ENCODE measurements around the gene RNF130. TPM values are rescaled to one million over a fixed set of nuclear protein-coding genes. Genes with fewer than 3 reads are reported as not detected.

RNF130 gene
- total and polyA plus RNA-seq, 2 experiments from 2014 or later = 69.6 to 83.0 TPM

GRCh38 chr5:180052211-180052818 is 19.2 kb downstream of the RNF130 start:
- Histone ChIP-seq H3K27ac (no peak overlapping the region), H3K9me3 (ENCODE audit: low read depth) (no peaks in the 10 kb centered on the region), H3K36me3 (no peaks in the 10 kb centered on the region), H3K27me3 (no peaks in the 10 kb centered on the region), H3K4me1 (ENCODE audit: low read depth) (peaks cover 41% of the 10 kb centered on the region), H3K4me3 (no peak overlapping the region)
- DNase-seq (ENCODE audit: low read depth in 1 of 2, low spot score in 1 of 2) = no peak
- no peak for TF ChIP-seq CTCF (IDR thresholded peaks at IDR 0.05; ENCODE audit: low read depth, low read length)

- TF ChIP-seq CTCF (IDR thresholded peaks at IDR 0.05; ENCODE audit: low read depth, low read length) = no peak
- Histone ChIP-seq H3K9me3 (ENCODE audit: low read depth) (no peaks in the 10 kb centered on the region), H3K27ac (peak overlapping the region; percentile 50), H3K27me3 (no peaks in the 10 kb centered on the region), H3K4me3 (no peak overlapping the region), H3K4me1 (ENCODE audit: low read depth) (peaks cover 41% of the 10 kb centered on the region), H3K36me3 (no peaks in the 10 kb centered on the region)
- DNase-seq (ENCODE audit: low read depth in 1 of 2, low spot score in 1 of 2) = no peak
Measured at GRCh38 chr5:180050121-180050940, 21.2 kb downstream of the RNF130 start.

- H3K27me3 ChIP-seq = no peaks in the 10 kb centered on the region
- peaks cover 37% of the 10 kb centered on the region for H3K4me1 ChIP-seq (ENCODE audit: low read depth)
- DNase-seq (ENCODE audit: low read depth in 1 of 2, low spot score in 1 of 2) = peak in 1 of 2 donors; percentile 76
- no peak for TF ChIP-seq CTCF (IDR thresholded peaks at IDR 0.05; ENCODE audit: low read depth, low read length)
- no peak overlapping the region for H3K4me3 ChIP-seq
- H3K9me3 ChIP-seq (ENCODE audit: low read depth) = no peaks in the 10 kb centered on the region
- peak overlapping the region; percentile 50 for H3K27ac ChIP-seq
- no peaks in the 10 kb centered on the region for H3K36me3 ChIP-seq
Measured at GRCh38 chr5:180049185-180049548, 22.4 kb downstream of the RNF130 start.

- H3K36me3 ChIP-seq = no peaks in the 10 kb centered on the region
- DNase-seq (ENCODE audit: low read depth in 1 of 2, low spot score in 1 of 2) = peak in 1 of 2 donors; percentile 66
- TF ChIP-seq CTCF (IDR thresholded peaks at IDR 0.05; ENCODE audit: low read depth, low read length) = no peak
- H3K9me3 ChIP-seq (ENCODE audit: low read depth) = no peaks in the 10 kb centered on the region
- no peaks in the 10 kb centered on the region for H3K27me3 ChIP-seq
- H3K27ac ChIP-seq = no peak overlapping the region
- no peak overlapping the region for H3K4me3 ChIP-seq
- peaks cover 27% of the 10 kb centered on the region for H3K4me1 ChIP-seq (ENCODE audit: low read depth)
Measured at GRCh38 chr5:180047667-180048066, 23.9 kb downstream of the RNF130 start.

- no peak for DNase-seq (ENCODE audit: low read depth in 1 of 2, low spot score in 1 of 2)
- Histone ChIP-seq H3K27ac (no peak overlapping the region), H3K4me1 (ENCODE audit: low read depth) (peaks cover 24% of the 10 kb centered on the region), H3K4me3 (no peak overlapping the region), H3K36me3 (no peaks in the 10 kb centered on the region), H3K27me3 (no peaks in the 10 kb centered on the region), H3K9me3 (ENCODE audit: low read depth) (no peaks in the 10 kb centered on the region)
- TF ChIP-seq CTCF (IDR thresholded peaks at IDR 0.05; ENCODE audit: low read depth, low read length) = no peak
Measured at GRCh38 chr5:180046656-180047055, 24.9 kb downstream of the RNF130 start.
